HepG2 (cell line): ENCODE data around the gene FAM161A. TPM values are rescaled to one million over a fixed set of nuclear protein-coding genes. Genes with fewer than 3 reads are reported as not detected.

Experiments
- ASH2L ChIP-seq: fragments of 300-600, 200-600 bp; sonication (generic); IDR thresholded peaks from 2 replicates; pipeline ENCODE4 v1.7.0; 2017; ENCODE audit warnings: low read depth, mild to moderate bottlenecking, moderate library complexity, mixed read lengths, low read length; ENCODE audit not compliant: insufficient read length
- ATAD3A ChIP-seq: sonication (generic); formaldehyde crosslinking; IDR thresholded peaks from 2 replicates; pipeline ENCODE4 v1.4.0; 2020; ENCODE audit warnings: missing genetic modification reagents
- ATF7 ChIP-seq, 2 experiments: fragments of 450-650 bp in 1 of 2; sonication (generic) in 1 of 2; formaldehyde crosslinking in 1 of 2; IDR thresholded peaks; 2 replicates each; pipeline versions ENCODE4 v1.4.0 to v1.6.1; 2016 to 2020; ENCODE audit warnings: antibody characterized with exemption in 1 of 2, mild to moderate bottlenecking in 1 of 2, missing genetic modification reagents in 1 of 2
- BHLHE40 ChIP-seq: IDR thresholded peaks from 2 replicates; pipeline ENCODE4 v1.6.1; 2011; ENCODE audit warnings: low read length, improper control_type of control experiment
- CEBPB ChIP-seq: IDR thresholded peaks from 2 replicates; pipeline ENCODE4 v1.6.1; 2011; ENCODE audit warnings: low read depth, low read length, improper control_type of control experiment, borderline replicate concordance
- CREBL2 ChIP-seq: sonication (generic); formaldehyde crosslinking; IDR thresholded peaks from 2 replicates; pipeline ENCODE4 v1.8.1; 2023; ENCODE audit warnings: missing genetic modification reagents, mild to moderate bottlenecking, borderline replicate concordance
- EZH2 ChIP-seq: conservative IDR thresholded peaks from 2 replicates; pipeline ENCODE4 v1.6.1; 2012; ENCODE audit warnings: mild to moderate bottlenecking, low read depth, low read length, moderate library complexity
- GPBP1L1 ChIP-seq: sonication (generic); formaldehyde crosslinking; IDR thresholded peaks from 2 replicates; pipeline ENCODE4 v1.5.0; 2020; ENCODE audit warnings: mild to moderate bottlenecking, missing genetic modification reagents
- HHEX ChIP-seq: IDR thresholded peaks from 2 replicates; pipeline ENCODE4 v1.6.1; 2016; ENCODE audit warnings: control low read depth
- JUND ChIP-seq: sonication (generic); formaldehyde crosslinking; IDR thresholded peaks from 2 replicates; pipeline ENCODE4 v1.8.0; 2022; ENCODE audit warnings: mild to moderate bottlenecking, missing genetic modification reagents
- KDM2A ChIP-seq: sonication (generic); formaldehyde crosslinking; IDR thresholded peaks from 2 replicates; pipeline ENCODE4 v1.4.0; 2020; ENCODE audit warnings: low read depth, missing genetic modification reagents, borderline replicate concordance
- MAFK ChIP-seq, 2 experiments: IDR thresholded peaks in 1 of 2; conservative IDR thresholded peaks in 1 of 2; 2 replicates each; pipeline ENCODE4 v1.6.1; 2011; ENCODE audit warnings: improper control_type of control experiment in 2 of 2, low read length in 2 of 2
- MEIS1 ChIP-seq: sonication (generic); formaldehyde crosslinking; IDR thresholded peaks from 2 replicates; pipeline ENCODE4 v1.9.0; 2021; ENCODE audit warnings: mild to moderate bottlenecking, missing genetic modification reagents, moderate library complexity, borderline replicate concordance
- NR2F1 ChIP-seq, 2 experiments: fragments of 450-650 bp in 1 of 2; formaldehyde crosslinking in 1 of 2; IDR thresholded peaks; 2 replicates each; pipeline versions ENCODE4 v1.5.0 to v1.6.1; 2016 to 2020; ENCODE audit warnings: mild to moderate bottlenecking in 1 of 2, missing compliant biosample characterization in 1 of 2, missing genetic modification reagents in 1 of 2, moderate library complexity in 1 of 2
- REL ChIP-seq: sonication (generic); formaldehyde crosslinking; conservative IDR thresholded peaks from 2 replicates; pipeline ENCODE4 v1.8.0; 2022; ENCODE audit warnings: mild to moderate bottlenecking, missing genetic modification reagents, moderate library complexity
- SP1 ChIP-seq, 2 experiments: fragments of 450-650 bp in 1 of 2; sonication (generic) in 1 of 2; formaldehyde crosslinking in 1 of 2; IDR thresholded peaks; 2 replicates each; pipeline versions ENCODE4 v1.4.0 to v1.6.1; 2016 to 2020; ENCODE audit warnings: missing genetic modification reagents in 1 of 2
- TEF ChIP-seq: sonication (generic); formaldehyde crosslinking; IDR thresholded peaks from 2 replicates; pipeline ENCODE4 v1.5.0; 2020; ENCODE audit warnings: missing genetic modification reagents
- ZNF296 ChIP-seq: sonication (generic); formaldehyde crosslinking; conservative IDR thresholded peaks from 2 replicates; pipeline ENCODE4 v1.5.0; 2020; ENCODE audit warnings: mild to moderate bottlenecking, missing genetic modification reagents
- ZNF331 ChIP-seq: sonication (generic); formaldehyde crosslinking; IDR thresholded peaks from 2 replicates; pipeline ENCODE4 v1.4.0; 2020; ENCODE audit warnings: missing genetic modification reagents
- ZNF563 ChIP-seq: sonication (generic); formaldehyde crosslinking; IDR thresholded peaks from 2 replicates; pipeline ENCODE4 v1.8.0; 2022; ENCODE audit warnings: mild to moderate bottlenecking, moderate library complexity, missing genetic modification reagents
- ZNF614 ChIP-seq: IDR thresholded peaks from 2 replicates; pipeline ENCODE4 v1.6.1; 2018; ENCODE audit warnings: missing biosample characterization, missing genetic modification reagents, inconsistent platforms, borderline replicate concordance
- ZNF674 ChIP-seq: sonication (generic); formaldehyde crosslinking; IDR thresholded peaks from 2 replicates; pipeline ENCODE4 v1.5.0; 2020; ENCODE audit warnings: low read depth, mild to moderate bottlenecking, missing genetic modification reagents
- ZNF879 ChIP-seq: sonication (generic); formaldehyde crosslinking; IDR thresholded peaks from 2 replicates; pipeline ENCODE4 v1.8.1; 2023; ENCODE audit warnings: missing genetic modification reagents
- ZUFSP ChIP-seq: sonication (generic); formaldehyde crosslinking; IDR thresholded peaks from 2 replicates; pipeline ENCODE4 v1.9.0; 2021; ENCODE audit warnings: missing genetic modification reagents, mild to moderate bottlenecking, borderline replicate concordance
- polyA plus RNA-seq, 8 experiments: library from polyadenylated mRNA; depleted of rRNA in 3 of 8; stranded (reverse) in 7 of 8; unstranded in 1 of 8; fragments of >200 nt; fragmentation: Illumina TruSeq in 4 of 8; extraction: Trizol in 4 of 8; gene quantifications; 2 replicates each; pipeline versions ENCODE4 v1.2.1 to v1.2.3, GENCODE V29; 2011 to 2016; ENCODE audit warnings: low read depth in 4 of 8, missing spikeins in 1 of 8, mixed read lengths in 1 of 8; ENCODE audit not compliant: insufficient read depth in 1 of 8
- total RNA-seq, 5 experiments: library from RNA; depleted of rRNA; stranded (reverse); fragments of >200 nt; fragmentation: Illumina TruSeq; extraction: Trizol; gene quantifications; 2 replicates each; pipeline ENCODE4 v1.2.3, GENCODE V29; 2016; ENCODE audit warnings: low read depth in 1 of 5

FAM161A gene
- total and polyA plus RNA-seq, 2 of the 13 experiments (the other 11 are each of a cell fraction or from before 2014, with no cell fraction given): 2.7 to 3.4 TPM

GRCh38 chr2:61888267-61889055, 34.6 kb upstream of the FAM161A start, which contains the start of gene CCT4 (continued):
- TF ChIP-seq ZNF563: peak; percentile 97
- no peak for TF ChIP-seq ZNF674 (CRISPR knock-in tag)
- peak; percentile 99 for TF ChIP-seq KDM2A
- no peak; the same call in 1 of the 2 replicates for TF ChIP-seq ZNF879 (CRISPR knock-in tag)
- TF ChIP-seq MEIS1 (CRISPR knock-in tag): peak; percentile 84
- TF ChIP-seq ASH2L: peak; percentile 99
- peak; percentile 22; the same call in 1 of the 2 replicates for TF ChIP-seq ATAD3A (CRISPR knock-in tag)
- TF ChIP-seq ZUFSP (CRISPR knock-in tag): no peak
- TF ChIP-seq HHEX (CRISPR knock-in tag): no peak
- TF ChIP-seq ATF7 (IDR thresholded peaks at IDR 0.05): no peak
- peak; percentile 59; the same call in 1 of the 2 replicates for TF ChIP-seq ATF7 (CRISPR knock-in tag; IDR thresholded peaks at IDR 0.05)
- TF ChIP-seq MAFK (conservative IDR thresholded peaks at IDR 0.05 in 1 of 2, IDR thresholded peaks at IDR 0.05 in 1 of 2; ENCODE audit: low read length in 2 of 2): no peak
- no peak for TF ChIP-seq ZNF296 (CRISPR knock-in tag)
- TF ChIP-seq GPBP1L1 (CRISPR knock-in tag): no peak
- TF ChIP-seq JUND (CRISPR knock-in tag): peak; percentile 79; the same call in 1 of the 2 replicates
- no peak for TF ChIP-seq EZH2
- TF ChIP-seq ZNF331: peak; percentile 94
- no peak for TF ChIP-seq CEBPB
- peak; percentile 91; the same call in 1 of the 2 replicates for TF ChIP-seq ZNF614 (CRISPR knock-in tag)
- TF ChIP-seq CREBL2 (CRISPR knock-in tag): 0 out of 2 replicates have a peak, but pooled peaks have one; percentile 35
- TF ChIP-seq NR2F1 (CRISPR knock-in tag; IDR thresholded peaks at IDR 0.05): peak in 1 of 2 experiments; percentile 47; a peak in 2 of 4 replicates
- TF ChIP-seq SP1 (IDR thresholded peaks at IDR 0.05): no peak
- peak; percentile 90 for TF ChIP-seq SP1 (CRISPR knock-in tag; IDR thresholded peaks at IDR 0.05)
- TF ChIP-seq TEF (CRISPR knock-in tag): peak; percentile 70
- peak; percentile 96 for TF ChIP-seq REL
- peak; percentile 64 for TF ChIP-seq BHLHE40
